G401 (cell line): Measurements from ENCODE around the gene ISG15. TPM values are rescaled to one million over a fixed set of nuclear protein-coding genes. Genes with fewer than 3 reads are reported as not detected.

Experiments used
- DNase-seq: peaks from one replicate; pipeline ENCODE4 v3.0.0-alpha.2; 2015; ENCODE audit warnings: low spot score
- in situ Hi-C: cut with HindIII; loops from 2 replicates; pipeline ENCODE4 v1.10.0; 2016; ENCODE audit warnings: low sequenced_read_pairs, mixed read lengths
- total RNA-seq: library from RNA; depleted of rRNA; stranded (reverse); fragments of >200 nt; shearing (Covaris generic); gene quantifications from 2 replicates; pipeline ENCODE4 v1.2.3, GENCODE V29; 2014; rRNA removed

ISG15 gene
- total RNA-seq: 213 and 304 TPM in 2 replicates

DNA sequence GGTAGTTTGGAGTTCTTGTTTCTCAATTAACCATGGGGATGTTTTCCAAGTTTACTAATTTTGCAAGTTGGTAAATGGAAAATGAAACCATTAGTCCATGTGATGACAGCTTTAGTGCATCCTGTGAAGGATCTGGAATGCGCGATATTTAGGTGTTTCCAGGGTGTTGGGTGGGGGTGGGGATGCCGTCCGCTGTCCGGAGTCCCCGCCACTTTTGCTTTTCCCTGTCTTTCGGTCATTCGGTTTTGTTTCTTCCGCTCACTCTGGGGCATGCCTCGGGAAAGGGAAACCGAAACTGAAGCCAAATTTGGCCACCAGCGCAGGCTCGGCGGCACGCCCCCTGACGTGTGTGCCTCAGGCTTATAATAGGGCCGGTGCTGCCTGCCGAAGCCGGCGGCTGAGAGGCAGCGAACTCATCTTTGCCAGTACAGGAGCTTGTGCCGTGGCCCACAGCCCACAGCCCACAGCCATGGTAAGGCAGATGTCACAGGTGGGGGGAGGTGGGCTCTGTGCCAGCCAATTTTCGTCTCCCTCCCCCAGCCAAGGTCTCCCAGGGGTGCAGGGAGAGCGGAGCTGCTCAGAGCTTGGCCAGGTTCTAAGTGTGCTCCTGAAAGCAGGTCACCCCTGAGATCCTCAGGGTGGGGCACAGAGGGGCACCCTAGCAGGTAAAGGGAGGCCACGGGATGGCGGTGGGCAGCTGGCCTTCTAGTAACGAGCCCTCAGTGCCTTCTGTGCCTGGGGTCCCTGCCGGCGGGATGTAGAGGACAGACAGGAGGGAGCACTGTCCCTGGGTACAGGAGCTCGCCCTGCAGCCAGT lies at the start of gene ISG15:
Gene ISG15, plus strand, starts transcription at position 393 of the 817 bp plus-strand sequence. Its CDS starts 77 bp downstream, at position 470.
- in situ Hi-C loops: no loop called here
- DNase-seq: peak; percentile 57

DNA sequence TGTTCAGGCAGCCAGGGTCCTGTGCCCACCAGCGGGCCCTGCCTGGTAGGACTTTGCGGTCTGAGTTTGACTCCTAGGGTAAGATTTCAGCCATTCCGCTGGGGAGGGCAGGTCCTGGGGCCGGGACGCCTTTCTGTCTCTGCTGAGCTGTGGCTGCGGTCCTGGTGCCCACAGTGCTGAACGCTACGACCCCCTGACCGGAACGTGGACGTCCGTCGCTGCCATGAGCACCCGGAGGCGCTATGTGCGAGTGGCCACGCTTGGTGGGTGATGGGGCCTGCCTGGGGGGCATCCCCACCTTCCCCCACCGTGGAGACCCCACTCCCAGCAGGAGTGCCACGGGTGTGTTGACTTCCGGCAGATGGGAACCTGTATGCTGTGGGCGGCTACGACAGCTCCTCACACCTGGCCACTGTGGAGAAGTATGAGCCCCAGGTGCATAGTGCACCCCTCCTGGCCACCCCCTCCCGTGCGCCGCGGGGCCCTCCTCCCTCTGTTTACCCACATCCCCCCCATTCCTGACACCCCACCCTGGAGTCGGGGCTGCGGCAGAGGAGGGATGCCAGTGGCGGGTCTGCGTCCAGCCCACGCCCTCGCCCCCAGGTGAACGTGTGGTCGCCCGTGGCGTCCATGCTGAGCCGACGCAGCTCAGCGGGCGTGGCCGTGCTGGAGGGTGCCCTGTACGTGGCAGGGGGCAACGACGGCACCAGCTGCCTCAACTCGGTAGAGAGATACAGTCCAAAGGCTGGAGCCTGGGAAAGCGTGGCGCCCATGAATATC lies 49.4 kb upstream of the ISG15 start:
- in situ Hi-C loops: no loop called here
- DNase-seq: no peak

DNA sequence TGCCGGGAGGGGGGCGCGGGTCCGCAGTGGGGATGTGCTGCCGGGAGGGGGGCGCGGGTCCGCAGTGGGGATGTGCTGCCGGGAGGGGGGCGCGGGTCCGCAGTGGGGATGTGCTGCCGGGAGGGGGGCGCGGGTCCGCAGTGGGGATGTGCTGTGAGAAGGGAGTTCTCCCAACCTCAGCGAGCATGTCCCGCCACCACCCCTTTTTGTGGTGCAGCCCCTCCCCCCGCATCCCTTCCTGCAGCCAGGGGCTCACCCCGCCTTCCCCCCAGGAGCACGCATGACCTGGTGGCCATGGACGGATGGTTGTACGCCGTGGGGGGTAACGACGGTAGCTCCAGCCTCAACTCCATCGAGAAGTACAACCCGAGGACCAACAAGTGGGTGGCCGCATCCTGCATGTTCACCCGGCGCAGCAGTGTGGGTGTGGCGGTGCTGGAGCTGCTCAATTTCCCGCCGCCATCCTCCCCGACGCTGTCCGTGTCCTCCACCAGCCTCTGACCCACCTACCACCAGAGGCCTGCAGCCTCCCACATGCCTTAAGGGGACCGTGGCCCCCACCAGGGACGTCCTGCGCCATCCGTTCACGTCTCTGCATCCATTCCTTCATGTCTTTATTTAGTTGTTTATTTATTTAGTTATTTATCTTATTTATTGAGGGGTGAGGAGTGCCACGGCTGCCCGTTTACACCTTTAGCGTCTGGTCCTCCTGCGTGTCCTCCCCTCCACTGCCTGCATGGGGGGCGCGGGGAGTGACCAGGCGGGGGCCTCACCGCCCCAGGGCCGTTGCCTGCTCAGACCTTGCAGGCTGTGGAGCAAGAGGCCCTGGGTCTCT lies 48.4 kb upstream of the ISG15 start:
- DNase-seq: no peak
- in situ Hi-C loops: no loop called here

GRCh38 chr1:965526-966134 lies 47.7 kb upstream of the ISG15 start:
- in situ Hi-C loops: no loop called here

DNA sequence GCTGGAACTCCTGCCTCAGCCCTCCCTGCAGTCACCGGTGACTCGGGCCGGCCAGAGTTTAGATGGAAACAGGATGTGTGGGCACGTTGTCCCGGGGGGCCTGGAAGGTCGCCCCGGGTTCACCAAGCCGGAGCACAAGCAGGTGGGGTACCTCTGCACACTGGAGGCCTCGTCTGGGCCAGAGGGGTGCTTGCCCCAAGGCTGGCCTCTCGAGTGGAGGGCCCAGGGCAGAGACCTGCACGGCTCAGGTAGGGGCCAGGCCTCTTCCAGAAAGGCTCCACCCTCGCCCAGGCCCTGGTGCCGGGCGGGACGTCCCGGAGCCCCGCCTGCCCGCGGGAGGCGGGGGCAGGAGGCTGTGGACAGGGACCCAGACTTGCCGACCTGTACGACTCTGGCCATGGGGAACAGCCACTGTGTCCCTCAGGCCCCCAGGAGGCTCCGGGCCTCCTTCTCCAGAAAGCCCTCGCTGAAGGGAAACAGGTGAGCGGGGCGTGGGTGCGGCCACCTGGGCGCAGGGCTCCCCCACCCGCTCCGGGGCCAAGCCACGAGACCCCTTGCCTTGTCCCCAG lies 47.1 kb upstream of the ISG15 start, which contains the start of gene PLEKHN1:
Gene PLEKHN1, plus strand, starts transcription at position 348 of the 569 bp plus-strand sequence. Its CDS starts 50 bp downstream, at position 398.
- no peak for DNase-seq
- in situ Hi-C loops: no loop called here

More at GRCh38 chr1:965526-966134, 47.7 kb upstream of the ISG15 start:
- DNase-seq: no peak

GRCh38 chr1:966704-967300 lies 46.5 kb upstream of the ISG15 start:
- DNase-seq: no peak

DNA sequence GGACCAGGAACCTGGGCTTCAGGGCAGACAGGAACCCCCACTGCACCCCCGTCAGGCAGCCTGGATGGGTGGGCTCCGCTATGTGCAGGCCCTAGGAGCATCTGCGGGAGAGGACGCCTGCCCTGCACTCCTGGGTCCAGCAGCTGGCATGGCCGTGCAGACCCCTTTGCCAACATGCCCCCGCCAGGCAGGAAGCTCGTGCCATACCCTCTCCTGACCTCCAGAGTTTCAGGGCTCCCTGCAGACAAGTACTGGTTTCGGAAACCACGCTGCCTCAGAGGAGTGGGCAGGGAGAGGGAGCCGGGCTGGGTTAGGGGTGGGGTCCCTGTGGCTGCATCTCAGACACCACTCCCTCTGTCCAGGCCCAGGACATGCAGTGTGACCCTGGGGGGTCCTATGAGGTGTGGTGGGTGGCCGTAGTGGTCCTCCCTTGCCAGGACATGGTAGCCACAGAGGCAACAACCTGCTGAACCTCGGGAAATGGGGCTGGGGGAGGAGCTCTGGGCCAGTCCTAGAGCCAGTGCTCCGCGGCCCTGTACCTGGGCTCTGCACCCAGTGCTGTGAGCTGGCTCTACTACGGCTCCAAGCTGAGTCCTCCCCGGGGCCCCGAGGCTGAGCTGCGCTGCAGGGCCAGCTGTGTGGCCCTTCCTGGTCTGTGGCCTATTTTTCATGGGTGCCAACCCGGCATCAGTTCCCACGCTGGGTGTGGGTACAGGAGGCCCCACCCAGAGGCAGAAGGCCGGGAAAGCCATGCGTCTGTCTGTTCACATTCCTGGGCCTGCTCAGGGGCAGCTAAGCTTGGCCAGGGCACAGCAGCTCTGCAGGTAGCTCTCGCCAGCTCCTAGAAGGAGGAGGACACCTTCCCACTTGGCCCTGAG lies 45.6 kb upstream of the ISG15 start:
- in situ Hi-C loops: no loop called here
- DNase-seq: no peak

More at GRCh38 chr1:966704-967300, 46.5 kb upstream of the ISG15 start:
- in situ Hi-C loops: no loop called here

GRCh38 chr1:969260-969855 lies 43.9 kb upstream of the ISG15 start:
- in situ Hi-C loops: no loop called here

GRCh38 chr1:970242-970972 lies 42.9 kb upstream of the ISG15 start:
- no peak for DNase-seq
- in situ Hi-C loops: no loop called here

More at GRCh38 chr1:969260-969855, 43.9 kb upstream of the ISG15 start:
- DNase-seq: no peak

DNA sequence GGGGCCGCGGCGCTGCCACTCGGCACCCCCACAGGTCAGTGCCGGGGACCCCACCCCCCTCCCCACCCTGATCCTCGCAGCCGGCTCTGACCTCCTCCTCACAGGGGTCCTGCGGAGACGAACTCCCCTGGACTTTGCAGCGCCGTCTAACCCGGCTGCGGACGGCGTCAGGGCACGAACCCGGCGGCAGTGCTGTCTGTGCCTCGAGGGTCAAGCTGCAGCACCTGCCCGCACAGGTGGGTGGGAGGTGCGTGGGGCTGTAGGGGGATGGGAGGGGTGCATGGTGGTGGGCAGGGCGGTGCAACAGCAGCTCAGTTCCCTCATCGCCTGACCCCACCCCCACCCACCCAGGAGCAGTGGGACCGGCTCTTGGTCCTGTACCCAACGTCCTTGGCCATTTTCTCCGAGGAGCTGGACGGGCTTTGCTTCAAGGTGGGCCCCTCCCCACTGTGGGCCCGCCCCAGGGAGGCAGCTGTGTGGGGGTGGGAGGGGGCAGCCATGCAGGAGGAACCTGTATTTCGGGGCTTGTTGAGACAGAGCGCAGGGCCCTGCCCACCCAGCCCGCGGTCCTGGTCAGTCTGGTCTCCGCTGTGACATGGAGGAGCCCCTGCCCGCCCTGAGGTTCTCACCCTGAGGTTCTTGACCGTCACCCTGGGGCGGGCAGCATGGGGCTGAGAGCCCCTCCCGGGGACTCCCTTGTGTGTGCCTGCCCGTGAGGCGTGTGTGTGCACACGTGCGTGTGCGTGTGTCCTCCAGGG lies 42.1 kb upstream of the ISG15 start:
- in situ Hi-C loops: no loop called here
- DNase-seq: no peak

- in situ Hi-C loops: no loop called here
- DNase-seq: no peak
Observed at GRCh38 chr1:971751-972506, 41.4 kb upstream of the ISG15 start.

GRCh38 chr1:972726-973458 lies 40.4 kb upstream of the ISG15 start:
- in situ Hi-C loops: no loop called here
- no peak for DNase-seq

DNA sequence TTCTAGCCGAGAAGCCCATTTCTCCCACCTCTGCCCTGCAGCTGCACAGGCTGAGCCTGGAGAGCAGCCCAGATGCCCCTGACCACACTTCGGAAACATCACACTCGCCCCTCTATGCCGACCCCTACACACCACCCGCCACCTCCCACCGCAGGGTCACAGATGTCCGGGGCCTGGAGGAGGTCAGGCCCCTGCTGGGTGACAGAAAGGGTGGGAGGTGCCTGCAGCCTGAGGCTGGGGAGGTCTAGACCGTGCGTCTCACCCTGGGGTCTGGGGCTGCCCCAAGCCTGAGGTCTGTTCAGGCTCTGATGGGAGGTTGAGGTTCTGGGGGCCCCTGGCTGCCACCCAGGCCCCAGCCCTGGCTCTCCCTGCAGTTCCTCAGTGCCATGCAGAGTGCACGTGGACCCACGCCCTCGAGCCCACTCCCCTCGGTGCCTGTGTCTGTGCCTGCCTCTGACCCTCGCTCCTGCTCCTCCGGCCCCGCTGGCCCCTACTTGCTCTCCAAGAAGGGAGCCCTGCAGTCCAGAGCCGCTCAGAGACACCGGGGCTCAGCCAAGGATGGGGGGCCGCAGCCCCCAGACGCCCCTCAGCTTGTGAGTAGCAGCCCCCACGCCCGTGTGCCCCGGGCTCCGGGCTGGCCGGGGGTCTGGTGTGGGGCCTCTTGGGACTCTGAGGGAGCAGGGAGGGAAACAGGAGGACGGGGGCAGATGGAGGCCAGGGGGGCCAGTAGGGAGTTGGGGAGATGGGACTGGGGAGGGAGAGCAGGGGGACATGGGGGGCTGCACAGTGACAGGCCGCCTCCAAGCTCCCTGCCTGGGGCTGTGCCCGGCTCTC lies 39.6 kb upstream of the ISG15 start:
- no peak for DNase-seq
- in situ Hi-C loops: no loop called here

GRCh38 chr1:974293-974640 lies 39.0 kb upstream of the ISG15 start:
- no peak for DNase-seq
- in situ Hi-C loops: no loop called here
